ENCODE data around the gene DDX31. TPM values are rescaled to one million over a fixed set of nuclear protein-coding genes. Genes with fewer than 3 reads are reported as not detected.

Gene DDX31
- total RNA-seq, 1 experiment from 2014 or later = 25.8 TPM

- no TSS peak for BruUV-seq (replicated peaks)
These were observed 69.3 kb downstream of the DDX31 start for GRCh38 chr9:132600326-132600984.

More at GRCh38 chr9:132600326-132600984, 69.3 kb downstream of the DDX31 start:
- Histone ChIP-seq H3K9me2 (ENCODE audit: insufficient read depth) (no peaks in the 10 kb centered on the region), H3K27ac (ENCODE audit: low read depth, low read length) (no peak overlapping the region), H3K4me2 (ENCODE audit: low read length) (no peak overlapping the region), H3K4me1 (ENCODE audit: control insufficient read depth in 1 of 2, insufficient read depth in 2 of 2, low read length in 2 of 2) (no peaks in the 10 kb centered on the region), H4K20me1 (ENCODE audit: insufficient read depth) (no peaks in the 10 kb centered on the region), H3K79me2 (ENCODE audit: insufficient read depth, low read length) (no peaks in the 10 kb centered on the region), H3K27me3 (ENCODE audit: insufficient read depth, low read length) (no peaks in the 10 kb centered on the region), H3K4me3 (replicated peaks in 1 of 2; ENCODE audit: low read depth in 1 of 2, low read length in 2 of 2) (no peak overlapping the region), H2AFZ (ENCODE audit: low read depth, low read length, poor library complexity, severe bottlenecking) (no peak overlapping the region), H3K36me3 (ENCODE audit: control insufficient read depth in 1 of 2, insufficient read depth in 2 of 2, low read length in 2 of 2) (peaks cover 1 to 15% of the 10 kb centered on the region in 2 experiments; a peak in 3 of 4 replicates), H3K9ac (ENCODE audit: low read length) (no peak overlapping the region), H3K9me3 (ENCODE audit: control insufficient read depth in 1 of 2, insufficient read depth in 1 of 2, low read depth in 1 of 2, low read length in 2 of 2) (no peaks in the 10 kb centered on the region)
- DNase-seq (ENCODE audit: low read depth, low spot score) = no peak
- intact Hi-C loops (cut with micrococcal nuclease) = no loop called here
- ChIA-PET POLR2A (no interaction called here), CTCF (no interaction called here), RAD21 (ENCODE audit: low non-redundant PET in 1 of 2, low total read pairs in 2 of 2, uncharacterized antibody in 2 of 2, unreplicated experiment in 2 of 2) (no interaction called here)
- TF ChIP-seq YY1 (IDR thresholded peaks at IDR 0.05; ENCODE audit: extremely low read depth, insufficient replicate concordance, low read depth, low read length) (no peak), CEBPB (IDR thresholded peaks at IDR 0.05; ENCODE audit: low read depth) (no peak), REST (IDR thresholded peaks at IDR 0.05; ENCODE audit: low read depth) (no peak), CTCF (IDR thresholded peaks at IDR 0.05 in 2 of 3, conservative IDR thresholded peaks at IDR 0.05 in 1 of 3; ENCODE audit: borderline replicate concordance in 1 of 3, insufficient read depth in 1 of 3, low read depth in 2 of 3, low read length in 2 of 3) (no peak), POLR2AphosphoS5 (IDR thresholded peaks at IDR 0.05; ENCODE audit: low read depth, low read length) (no peak), SP1 (IDR thresholded peaks at IDR 0.05; ENCODE audit: low read depth) (no peak)
- no peak for ATAC-seq
